GM21723 (cell line): ENCODE measurements around the gene SLC39A7.
"Not testable (repeated sequence)": the region's sequence is repeated elsewhere in the genome, so short reads cannot be mapped to it uniquely, and the experiment has no call there.

Experiments used
- ATAC-seq: cut with Tn5 transposase; IDR thresholded peaks from one replicate; pipeline ENCODE4 v1.9.1; 2021; ENCODE audit warnings: mild to moderate bottlenecking, moderate library complexity; ENCODE audit not compliant: unreplicated experiment

Gene SLC39A7

GRCh38 chr6:33226503-33227120 is 25.9 kb downstream of the SLC39A7 start:
- ATAC-seq, result not testable (repeated sequence)

DNA sequence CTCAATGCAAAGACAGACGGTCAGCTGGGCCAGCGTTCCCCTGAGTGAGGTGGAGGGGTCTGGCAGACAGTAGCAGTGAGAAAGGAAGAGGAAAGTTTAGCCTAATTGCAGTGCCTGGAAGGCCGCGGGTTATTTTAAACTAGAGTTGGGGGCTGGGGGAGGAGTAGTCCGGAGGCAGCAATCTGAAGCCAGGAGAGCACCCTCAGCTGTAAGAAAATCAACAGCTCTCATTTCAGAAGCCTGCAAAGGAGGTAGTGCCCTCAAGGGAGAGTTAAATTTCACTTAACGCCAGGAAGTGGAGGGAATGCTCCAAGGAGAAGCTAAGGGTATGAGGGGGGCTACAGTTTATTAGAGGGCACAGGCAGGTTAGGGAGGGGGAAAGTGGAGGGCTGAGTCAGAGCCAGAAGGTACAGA is 34.6 kb downstream of the SLC39A7 start:
- ATAC-seq, result no peak

GRCh38 chr6:33236328-33236727 is 35.7 kb downstream of the SLC39A7 start:
- no peak for ATAC-seq

DNA sequence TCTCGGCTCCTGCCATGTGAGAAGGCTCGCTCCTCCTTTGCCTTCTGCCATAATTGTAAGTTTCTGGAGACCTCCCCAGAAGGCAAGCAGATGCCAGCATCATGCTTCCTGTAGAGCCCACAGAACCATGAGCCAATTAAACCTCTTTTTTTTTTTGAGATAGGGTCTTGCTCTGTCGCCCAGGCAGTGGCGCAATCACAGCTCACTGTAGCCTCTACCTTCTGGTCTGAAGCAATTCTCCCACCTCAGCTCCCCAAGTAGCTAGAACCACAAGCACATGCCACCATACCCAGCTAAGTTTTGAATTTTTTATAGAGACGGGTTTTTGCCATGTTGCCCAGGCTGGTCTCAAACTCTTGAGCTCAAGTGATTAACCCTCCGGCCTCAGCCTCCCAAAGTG is 36.2 kb downstream of the SLC39A7 start:
- no peak for ATAC-seq

DNA sequence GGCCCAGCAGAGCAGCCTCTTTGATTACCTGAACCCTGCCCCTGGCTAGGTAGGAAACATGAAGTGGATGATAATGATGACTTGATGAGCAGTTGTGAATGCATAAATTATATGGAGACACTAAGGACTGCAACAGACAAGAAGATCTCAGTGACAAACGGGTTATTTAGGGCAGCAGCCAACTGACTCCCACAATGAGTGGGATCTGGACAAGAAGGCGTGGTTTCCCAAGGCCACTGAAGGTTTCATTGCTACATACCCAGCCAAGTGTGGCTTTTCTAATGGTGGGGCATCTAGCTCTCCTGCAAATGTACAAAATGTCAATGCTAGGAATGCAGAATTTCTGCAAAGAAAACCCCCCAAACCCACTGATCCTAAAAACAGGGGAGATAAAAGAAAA is 37.1 kb downstream of the SLC39A7 start:
- no peak for ATAC-seq

GRCh38 chr6:33241968-33242367 is 41.3 kb downstream of the SLC39A7 start:
- no peak for ATAC-seq

DNA sequence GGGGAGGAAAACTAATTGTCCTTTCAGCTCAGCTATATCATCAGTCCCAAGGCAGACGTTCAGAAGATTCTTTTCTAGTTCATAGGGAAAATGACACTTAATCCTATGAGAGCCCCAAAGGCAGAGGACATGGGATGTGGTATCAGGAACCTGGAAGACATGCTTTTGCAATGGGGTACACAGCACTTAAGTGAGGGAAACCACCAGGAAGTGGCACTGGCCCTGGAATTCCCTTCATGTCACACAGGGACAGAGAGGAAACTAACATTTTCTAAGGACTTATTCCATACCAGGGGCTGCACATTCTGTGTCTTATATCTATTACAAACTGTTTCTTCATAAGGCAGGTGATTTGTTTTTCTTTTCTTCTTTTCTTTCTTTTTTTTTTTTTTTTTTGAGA is 42.8 kb downstream of the SLC39A7 start:
- no peak for ATAC-seq

- ATAC-seq, result peak; percentile 41
These were observed 47.4 kb downstream of the SLC39A7 start for GRCh38 chr6:33247977-33248642.

DNA sequence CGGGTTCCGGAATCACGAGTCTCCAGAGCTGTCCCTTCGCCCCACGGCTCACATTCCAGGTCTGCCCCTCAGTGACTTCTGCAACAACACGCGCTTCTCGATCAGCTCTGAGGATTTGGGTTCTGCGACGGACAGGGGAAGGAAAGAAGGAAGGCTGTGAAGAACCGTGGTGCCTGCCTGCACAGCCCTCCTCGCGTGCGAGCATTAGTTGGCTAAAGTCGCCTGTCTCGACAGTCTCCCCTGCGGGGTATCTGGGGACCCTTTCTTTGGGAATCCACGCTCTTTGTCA is 47.9 kb downstream of the SLC39A7 start:
- ATAC-seq, result peak; percentile 4

DNA sequence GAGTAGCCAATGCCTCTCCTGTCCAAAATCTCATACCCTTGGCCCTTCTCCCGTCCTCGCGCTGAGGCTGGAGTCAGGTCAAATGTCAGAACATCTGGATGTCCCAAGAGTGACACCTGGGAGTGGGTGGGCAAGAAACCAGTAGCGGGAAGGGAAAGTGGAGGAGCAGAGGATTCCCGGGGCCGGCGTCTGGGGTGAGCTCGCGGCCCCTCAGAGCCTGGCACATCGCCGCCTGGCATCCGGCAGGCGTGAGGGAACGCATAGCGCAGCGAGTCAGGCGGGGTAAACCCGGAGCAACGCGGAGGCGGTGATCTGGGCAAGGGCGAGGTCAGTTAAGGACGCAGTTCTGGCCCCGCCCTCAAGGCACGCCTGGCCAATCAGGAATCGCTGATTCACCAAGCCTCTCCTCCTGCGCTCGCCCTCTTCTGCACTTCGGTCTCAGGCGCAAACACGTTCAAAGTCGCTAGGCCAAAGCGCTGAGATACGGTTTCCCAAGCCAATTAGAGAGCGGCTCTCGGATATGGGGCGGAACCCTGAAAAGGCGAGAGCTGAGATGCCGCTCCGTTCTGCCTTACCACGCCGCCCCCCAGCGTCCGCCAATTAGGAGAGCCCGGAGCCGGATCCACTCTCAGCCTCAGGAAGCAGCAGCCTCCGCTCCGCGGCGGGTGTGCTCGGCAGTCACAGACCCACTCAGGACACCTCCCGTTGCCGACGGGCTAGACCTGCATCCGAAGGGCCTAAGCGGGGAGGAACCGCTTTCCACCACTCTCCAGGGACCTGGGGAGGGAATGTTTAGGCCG is 48.5 kb downstream of the SLC39A7 start:
- ATAC-seq, result peak; percentile 85

- peak; percentile 0 for ATAC-seq
These were observed 49.3 kb downstream of the SLC39A7 start for GRCh38 chr6:33249732-33250630.

DNA sequence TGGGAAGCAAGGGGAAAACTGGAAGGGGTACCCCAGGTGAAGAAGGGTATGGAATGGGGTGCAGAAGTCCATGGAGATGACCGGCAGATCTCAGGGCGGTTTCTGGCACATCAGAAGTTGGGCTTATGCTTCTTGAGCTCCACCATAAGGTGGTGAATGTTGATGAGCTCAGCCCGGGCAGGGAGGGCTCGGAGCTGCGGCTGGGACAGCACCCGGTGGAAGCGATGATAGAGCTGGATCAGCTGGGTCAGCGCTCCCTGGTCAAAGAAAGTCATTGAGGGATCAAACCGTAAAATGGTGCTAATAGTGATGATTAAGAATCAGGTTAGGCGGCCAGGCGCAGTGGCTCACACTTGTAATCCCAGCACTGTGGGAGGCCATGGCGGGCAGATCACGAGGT is 50.1 kb downstream of the SLC39A7 start:
- no peak for ATAC-seq

DNA sequence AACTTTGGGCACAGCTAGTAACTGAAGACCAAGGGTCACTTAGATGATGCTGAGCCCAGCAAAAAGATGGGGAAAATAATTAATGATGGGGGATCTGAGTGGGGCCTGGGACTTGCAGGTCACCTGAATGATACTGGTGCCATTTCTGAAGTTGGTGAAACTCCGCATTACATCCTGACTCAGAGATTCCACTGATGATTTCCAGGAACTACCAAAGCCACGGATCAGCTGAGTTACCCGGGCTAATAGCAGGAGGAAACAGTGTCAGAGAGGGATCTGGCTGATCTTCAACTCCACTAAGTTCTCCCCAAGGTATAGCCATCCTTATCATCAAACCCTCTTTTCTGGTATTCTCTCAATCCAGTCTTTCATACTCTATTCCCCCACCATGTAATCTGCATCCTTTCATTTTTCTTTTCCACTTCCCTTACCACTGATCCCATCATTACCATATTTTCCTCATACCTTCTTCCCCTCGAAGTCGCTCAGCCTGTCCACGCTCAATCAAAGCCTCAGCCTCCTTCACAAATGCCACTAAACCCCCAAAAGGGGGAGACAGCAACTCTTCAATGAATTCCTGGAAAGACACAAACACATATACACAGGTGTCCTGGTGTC is 50.8 kb downstream of the SLC39A7 start:
- no peak for ATAC-seq

DNA sequence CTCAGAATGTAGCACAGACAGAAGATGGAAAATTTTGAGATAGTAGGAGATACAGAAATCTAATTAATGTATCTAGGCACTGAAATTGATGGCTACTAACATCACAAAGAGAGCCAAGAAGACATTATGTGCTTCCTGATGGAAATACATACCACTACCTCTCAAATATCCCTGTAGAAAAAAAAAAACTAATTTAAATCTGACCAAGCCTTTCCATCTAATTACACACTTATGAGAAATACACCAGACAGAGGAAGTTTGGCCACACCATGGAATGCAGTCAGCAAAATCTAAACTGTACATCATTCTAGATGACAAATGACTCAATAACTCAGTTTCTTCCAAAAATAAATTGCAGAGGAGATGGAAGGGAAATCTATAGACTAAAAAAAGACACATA is 52.1 kb downstream of the SLC39A7 start:
- ATAC-seq, result no peak
